Measurements from ENCODE around the gene PCED1A.
A peak's percentile ranks its signal among the peaks of the same experiment; 100 is the strongest.
"Not testable (repeated sequence)": the region's sequence is repeated elsewhere in the genome, so short reads cannot be mapped to it uniquely, and the experiment has no call there.

PCED1A gene

DNA sequence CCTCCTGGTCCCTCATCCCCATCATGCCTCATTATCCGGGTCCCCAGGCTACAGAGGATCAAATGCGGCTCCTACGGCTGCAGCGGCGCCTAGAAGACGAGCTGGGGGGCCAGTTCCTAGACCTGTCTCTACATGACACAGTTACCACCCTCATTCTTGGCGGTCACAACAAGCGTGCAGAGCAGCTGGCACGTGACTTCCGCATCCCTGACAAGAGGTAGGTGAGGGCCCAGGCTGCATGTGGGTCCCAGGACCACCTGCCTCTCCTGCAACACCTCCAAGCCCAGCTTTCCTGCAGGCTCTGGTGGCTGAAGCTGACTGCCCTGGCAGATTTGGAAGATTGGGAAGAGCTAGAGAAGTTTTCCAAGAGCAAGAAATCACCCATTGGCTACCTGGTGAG is 24.6 kb upstream of the PCED1A start:
- no peak for DNase-seq

GRCh38 chr20:2864626-2865025 is 24.2 kb upstream of the PCED1A start:
- no peak for DNase-seq

GRCh38 chr20:2859330-2860121 is 19.1 kb upstream of the PCED1A start:
- no peak for DNase-seq

DNA sequence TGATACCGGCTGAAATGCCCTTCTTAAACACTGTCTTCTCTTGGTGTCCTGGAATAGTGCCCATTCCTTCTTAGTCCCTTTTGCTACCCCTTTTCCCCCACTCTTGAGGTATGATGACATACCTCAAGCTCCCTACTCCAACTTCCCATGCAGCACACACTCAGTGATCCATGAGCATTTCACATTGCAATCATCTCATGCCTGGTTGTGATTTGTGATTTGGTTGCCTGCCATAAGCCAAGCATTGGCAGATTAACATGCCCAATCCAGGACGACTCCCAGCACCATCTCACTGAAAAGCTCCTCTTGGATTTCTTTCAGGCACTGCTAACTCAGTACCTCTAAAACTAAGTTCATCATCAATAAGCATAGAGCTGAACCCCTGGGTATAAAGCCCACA is 18.1 kb upstream of the PCED1A start:
- DNase-seq, result no peak

GRCh38 chr20:2851086-2851485 is 10.6 kb upstream of the PCED1A start:
- no peak for DNase-seq

- no peak for DNase-seq
These were observed 9.1 kb upstream of the PCED1A start for GRCh38 chr20:2849529-2849928.

DNA sequence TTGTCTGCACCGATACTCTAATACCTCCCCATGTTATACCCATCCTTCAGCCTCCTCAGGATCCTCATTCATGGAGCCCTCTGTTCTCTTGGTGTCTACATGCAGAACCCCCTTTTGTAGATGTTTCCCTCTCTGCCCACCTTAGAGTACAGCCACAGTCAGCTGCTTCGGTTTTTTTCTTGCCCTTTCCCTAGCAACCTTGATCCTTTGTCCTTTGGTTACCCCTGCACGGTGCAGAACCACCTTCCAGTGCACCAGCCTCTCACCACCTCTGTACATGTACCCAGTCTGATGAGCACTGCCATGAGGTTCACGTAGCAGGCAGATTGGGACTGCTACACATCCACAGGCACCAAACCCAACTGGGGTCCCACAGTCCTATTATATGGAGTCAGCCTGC is 7.3 kb upstream of the PCED1A start:
- DNase-seq, result no peak

- no peak for DNase-seq
These were observed 6.2 kb upstream of the PCED1A start for GRCh38 chr20:2846698-2847097.

- DNase-seq, result no peak
These were observed 5.2 kb upstream of the PCED1A start for GRCh38 chr20:2845607-2846006.

DNA sequence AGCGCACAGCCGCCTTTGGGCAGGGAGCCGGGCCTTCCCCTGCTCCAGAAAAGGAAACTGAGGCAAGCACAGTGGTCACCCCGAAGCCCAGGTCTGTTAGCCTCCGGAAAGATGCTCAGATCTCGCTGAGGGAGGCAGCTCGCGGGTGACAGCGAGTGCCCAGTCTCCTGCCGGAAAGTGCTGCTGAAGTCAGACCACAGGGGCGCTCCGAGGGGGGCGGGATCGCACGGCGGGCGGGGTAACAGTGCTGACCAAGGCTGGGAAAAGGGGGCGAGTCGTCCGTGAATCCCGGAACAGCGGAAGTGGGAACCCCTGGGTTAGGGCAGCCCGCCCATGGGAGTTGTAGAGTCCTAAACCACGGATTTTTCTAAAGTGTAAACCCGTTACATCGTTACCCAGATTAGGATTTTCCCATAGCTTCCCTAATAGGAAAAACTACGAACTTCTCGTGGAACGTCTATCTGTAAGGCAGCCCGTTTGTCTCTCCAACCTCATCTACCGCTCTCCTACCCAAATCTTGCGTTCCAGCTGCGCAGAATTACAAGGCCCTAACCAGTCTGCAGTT is 594 bp upstream of the PCED1A start:
- peak; percentile 34 for DNase-seq

- no peak for DNase-seq
These were observed 720 bp downstream of the PCED1A start for GRCh38 chr20:2839732-2840137.

- DNase-seq, result no peak
These were observed 1.4 kb downstream of the PCED1A start for GRCh38 chr20:2838847-2839671.

- DNase-seq, result no peak
These were observed 2.2 kb downstream of the PCED1A start for GRCh38 chr20:2838170-2838797.

DNA sequence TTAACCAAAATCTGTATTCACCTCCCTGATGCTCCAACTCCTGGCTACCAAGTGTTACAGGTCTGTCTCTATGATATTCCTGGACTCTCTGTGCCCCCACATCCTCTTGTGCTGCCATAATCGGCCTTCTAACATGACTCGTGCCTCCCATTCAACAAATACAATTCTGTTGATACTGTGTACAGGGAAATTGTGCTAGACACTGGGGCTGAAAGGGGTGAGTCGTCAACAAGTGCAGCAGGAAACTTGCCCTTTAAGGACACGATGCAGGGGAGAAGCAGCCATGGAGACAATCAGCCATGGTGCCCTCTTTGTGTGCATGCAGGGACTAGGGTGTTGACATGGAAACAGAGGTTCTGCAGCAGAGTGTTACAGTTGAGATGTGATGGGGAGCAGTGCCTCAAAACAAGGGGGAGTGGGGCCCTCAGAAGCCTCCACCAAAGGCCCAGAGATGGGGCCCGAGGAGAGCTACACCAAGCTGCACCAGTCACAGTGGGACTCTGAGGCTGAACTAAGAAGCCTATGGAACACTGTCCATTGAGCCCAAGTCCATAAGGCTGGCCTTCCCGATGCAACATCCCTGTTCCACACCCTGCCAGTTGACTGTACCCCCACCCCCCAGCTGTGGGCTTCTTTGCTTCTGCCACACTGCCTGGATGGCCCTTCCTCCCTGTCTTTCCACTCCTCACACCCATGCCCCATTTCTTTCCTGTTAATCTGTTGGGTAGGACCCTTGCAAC is 3.1 kb downstream of the PCED1A start:
- no peak for DNase-seq

GRCh38 chr20:2836035-2836434 is 4.4 kb downstream of the PCED1A start:
- no peak for DNase-seq

- no peak for DNase-seq
These were observed 5.1 kb downstream of the PCED1A start for GRCh38 chr20:2835331-2835796.

- DNase-seq, result no peak
These were observed 5.9 kb downstream of the PCED1A start for GRCh38 chr20:2834401-2835110.

DNA sequence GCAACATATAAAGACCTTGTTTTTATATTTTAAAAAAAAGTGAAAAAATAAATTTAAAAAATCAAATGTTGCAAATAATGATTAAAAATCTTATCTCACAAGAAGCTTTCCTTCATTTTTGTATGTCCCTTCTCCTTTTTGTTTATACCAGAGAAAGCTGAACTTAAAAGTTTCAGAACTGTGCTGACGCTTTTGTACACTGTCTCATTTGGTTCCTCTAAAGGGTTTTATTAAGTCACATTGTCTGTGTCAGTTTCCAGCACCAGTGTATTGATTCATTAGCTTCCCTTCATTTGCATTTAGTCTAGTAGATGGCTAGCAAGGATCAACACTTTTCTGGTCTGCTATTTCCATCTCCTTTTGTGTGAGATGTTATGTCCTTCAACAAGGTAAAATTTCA is 6.7 kb downstream of the PCED1A start:
- DNase-seq, result no peak

DNA sequence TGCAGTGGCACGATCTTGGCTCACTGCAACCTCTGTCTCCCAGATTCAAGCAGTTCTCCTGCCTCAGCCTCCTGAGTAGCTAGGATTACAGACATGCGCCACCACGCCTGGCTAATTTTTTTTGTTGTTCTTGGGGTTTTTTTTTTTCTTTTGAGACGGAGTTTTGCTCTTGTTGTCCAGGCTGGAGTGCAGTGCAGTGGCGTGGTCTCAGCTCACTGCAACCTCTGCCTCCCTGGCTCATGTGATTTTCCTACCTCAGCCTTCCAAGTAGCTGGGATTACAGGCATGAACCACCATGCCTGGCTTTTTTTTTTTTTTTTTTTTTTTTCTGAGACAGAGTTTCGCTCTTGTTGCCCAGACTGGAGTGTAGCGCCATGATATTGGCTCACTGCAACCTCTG is 9.2 kb downstream of the PCED1A start:
- DNase-seq, result not testable (repeated sequence)

DNA sequence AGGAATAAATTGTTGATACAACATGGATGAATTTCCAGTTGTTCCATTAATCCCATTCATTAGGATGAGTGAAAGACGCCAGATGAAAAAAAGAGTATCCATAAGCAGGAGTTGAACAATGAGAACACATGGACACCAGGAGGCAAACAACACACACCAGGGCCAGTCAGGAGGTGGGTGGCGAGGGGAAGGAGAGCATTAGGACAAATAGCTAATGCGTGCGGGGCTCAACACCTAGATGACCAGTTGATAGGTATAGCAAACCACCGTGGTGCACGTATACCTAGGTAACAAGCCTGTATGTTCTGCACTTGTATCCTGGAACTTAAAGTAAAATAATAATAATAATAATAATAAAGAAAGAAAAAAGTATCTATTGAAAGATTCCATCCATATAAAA is 11.1 kb downstream of the PCED1A start:
- DNase-seq, result no peak

GRCh38 chr20:2826655-2827054 is 13.8 kb downstream of the PCED1A start:
- no peak for DNase-seq

GRCh38 chr20:2825761-2826160 is 14.7 kb downstream of the PCED1A start:
- DNase-seq, result no peak

Measured in NK-92 treated with Interleukin-12 subunit alpha and Interleukin-12 subunit beta, amount 100 ng/mL, for 24 hours (cell line).